ENCODE measurements around the gene OTUB1.

Gene OTUB1

GRCh38 chr11:63986932-63987513 is 785 bp downstream of the OTUB1 start:
- Histone ChIP-seq H4K20me1 (ENCODE audit: insufficient read depth, low read length) (no peaks in the 10 kb centered on the region), H3K9ac (ENCODE audit: low read length) (peak overlapping the region; percentile 70; the same call in 1 of the 2 replicates), H3K9me2 (replicated peaks; ENCODE audit: insufficient read depth, low read length) (no peaks in the 10 kb centered on the region), H3K4me3 (ENCODE audit: low read length) (peak overlapping the region; percentile 82), H3K4me2 (ENCODE audit: low read depth, low read length) (peak overlapping the region; percentile 77), H3K36me3 (replicated peaks; ENCODE audit: insufficient read depth, low read length) (no peaks in the 10 kb centered on the region), H3K27ac (ENCODE audit: low read length) (no peak overlapping the region), H3F3A (ENCODE audit: insufficient read depth, low read length) (no peaks in the 10 kb centered on the region), H3K4me1 (ENCODE audit: low read length) (peaks cover 8% of the 10 kb centered on the region), H3K79me2 (ENCODE audit: low read length) (peaks cover 44% of the 10 kb centered on the region), H3K27me3 (replicated peaks; ENCODE audit: insufficient read depth, low read length) (no peaks in the 10 kb centered on the region), H2AFZ (ENCODE audit: low read length) (peak overlapping the region; percentile 93; the same call in 1 of the 2 replicates), H3K9me3 (replicated peaks; ENCODE audit: insufficient read depth, low read length) (no peaks in the 10 kb centered on the region)
- no peak for DNase-seq
- TF ChIP-seq CTCF (IDR thresholded peaks at IDR 0.05; ENCODE audit: low read length) (no peak), EZH2 (optimal IDR thresholded peaks at IDR 0.05; ENCODE audit: low read depth, low read length) (no peak), EZH2phosphoT487 (IDR thresholded peaks at IDR 0.05; ENCODE audit: low read length) (no peak)

- Histone ChIP-seq H3K79me2 (ENCODE audit: low read length) (peaks cover 44% of the 10 kb centered on the region), H2AFZ (ENCODE audit: low read length) (no peak overlapping the region), H3K4me2 (ENCODE audit: low read depth, low read length) (no peak overlapping the region), H3K4me1 (ENCODE audit: low read length) (peaks cover 8% of the 10 kb centered on the region), H3K36me3 (replicated peaks; ENCODE audit: insufficient read depth, low read length) (no peaks in the 10 kb centered on the region), H3F3A (ENCODE audit: insufficient read depth, low read length) (no peaks in the 10 kb centered on the region), H3K27me3 (replicated peaks; ENCODE audit: insufficient read depth, low read length) (no peaks in the 10 kb centered on the region), H3K9me3 (replicated peaks; ENCODE audit: insufficient read depth, low read length) (no peaks in the 10 kb centered on the region), H3K27ac (ENCODE audit: low read length) (no peak overlapping the region), H3K9me2 (replicated peaks; ENCODE audit: insufficient read depth, low read length) (no peaks in the 10 kb centered on the region), H3K4me3 (ENCODE audit: low read length) (no peak overlapping the region), H3K9ac (ENCODE audit: low read length) (no peak overlapping the region), H4K20me1 (ENCODE audit: insufficient read depth, low read length) (no peaks in the 10 kb centered on the region)
- no peak for TF ChIP-seq CTCF (IDR thresholded peaks at IDR 0.05; ENCODE audit: low read length)
- TF ChIP-seq EZH2 (optimal IDR thresholded peaks at IDR 0.05; ENCODE audit: low read depth, low read length) = no peak
- TF ChIP-seq EZH2phosphoT487 (IDR thresholded peaks at IDR 0.05; ENCODE audit: low read length) = no peak
- DNase-seq = no peak
Observed at GRCh38 chr11:63991558-63991957, 5.3 kb downstream of the OTUB1 start.

- H3K27ac ChIP-seq (ENCODE audit: low read length) = no peak overlapping the region
- DNase-seq = no peak
- no peaks in the 10 kb centered on the region for H3K9me2 ChIP-seq (replicated peaks; ENCODE audit: insufficient read depth, low read length)
- no peaks in the 10 kb centered on the region; the same call in 1 of the 2 replicates for H3K36me3 ChIP-seq (replicated peaks; ENCODE audit: insufficient read depth, low read length)
- H3K4me2 ChIP-seq (ENCODE audit: low read depth, low read length) = no peak overlapping the region
- no peak overlapping the region for H3K4me3 ChIP-seq (ENCODE audit: low read length)
- H3K79me2 ChIP-seq (ENCODE audit: low read length) = peaks cover 28% of the 10 kb centered on the region
- H3K4me1 ChIP-seq (ENCODE audit: low read length) = no peaks in the 10 kb centered on the region
- no peaks in the 10 kb centered on the region for H3F3A ChIP-seq (ENCODE audit: insufficient read depth, low read length)
- TF ChIP-seq EZH2 (optimal IDR thresholded peaks at IDR 0.05; ENCODE audit: low read depth, low read length) (no peak), EZH2phosphoT487 (IDR thresholded peaks at IDR 0.05; ENCODE audit: low read length) (no peak), CTCF (IDR thresholded peaks at IDR 0.05; ENCODE audit: low read length) (no peak)
- no peaks in the 10 kb centered on the region for H3K27me3 ChIP-seq (replicated peaks; ENCODE audit: insufficient read depth, low read length)
- no peaks in the 10 kb centered on the region for H3K9me3 ChIP-seq (replicated peaks; ENCODE audit: insufficient read depth, low read length)
- no peaks in the 10 kb centered on the region for H4K20me1 ChIP-seq (ENCODE audit: insufficient read depth, low read length)
- H3K9ac ChIP-seq (ENCODE audit: low read length) = no peak overlapping the region
- H2AFZ ChIP-seq (ENCODE audit: low read length) = no peak overlapping the region
Observed at GRCh38 chr11:63993100-63993499, 6.9 kb downstream of the OTUB1 start.
